Activated CD4-positive, alpha-beta T cell treated with anti-CD3 and anti-CD28 coated beads, Interleukin-2, amount 10 ng/mL, durations not matched to agents 24 days and 14 days (primary cell): ENCODE data around the gene ZBTB37. TPM values are rescaled to one million over a fixed set of nuclear protein-coding genes. Genes with fewer than 3 reads are reported as not detected.
"Not testable (repeated sequence)": the region's sequence is repeated elsewhere in the genome, so short reads cannot be mapped to it uniquely, and the experiment has no call there.

ENCODE experiments used
- DNase-seq: peaks from one replicate; pipeline ENCODE4 v3.0.0; 2022
- H3K27ac Mint-ChIP-seq: one replicate; pipeline ENCODE4 v1.8.0; 2022; ENCODE audit warnings: mild to moderate bottlenecking, mixed read lengths
- H3K27me3 Mint-ChIP-seq: one replicate; pipeline ENCODE4 v1.8.0; 2022; ENCODE audit warnings: mixed read lengths
- H3K36me3 Mint-ChIP-seq: one replicate; pipeline ENCODE4 v1.8.0; 2022; ENCODE audit warnings: low read depth, mild to moderate bottlenecking, mixed read lengths
- H3K4me1 Mint-ChIP-seq: one replicate; pipeline ENCODE4 v1.8.0; 2021; ENCODE audit warnings: mixed read lengths
- H3K4me3 Mint-ChIP-seq: one replicate; pipeline ENCODE4 v1.8.0; 2022; ENCODE audit warnings: mild to moderate bottlenecking, moderate library complexity, mixed read lengths
- H3K9me3 Mint-ChIP-seq: one replicate; pipeline ENCODE4 v1.8.0; 2021; ENCODE audit warnings: mixed read lengths
- intact Hi-C: fragments of 100-400 bp; cut with micrococcal nuclease; formaldehyde crosslinking; loops from one replicate; pipeline ENCODE4 v1.15.1; 2023
- total RNA-seq: library from RNA; stranded (reverse); gene quantifications from 2 replicates; pipeline ENCODE4 v1.2.3, GENCODE V29; 2022

ZBTB37 gene
- total RNA-seq, 1 donor from 2014 or later = 9.1 TPM

- H3K36me3 Mint-ChIP-seq = no peaks in the 10 kb centered on the region
- no peak overlapping the region for H3K27ac Mint-ChIP-seq
- no peak for DNase-seq
- peaks cover 4% of the 10 kb centered on the region for H3K4me1 Mint-ChIP-seq
- H3K27me3 Mint-ChIP-seq = no peaks in the 10 kb centered on the region
- peaks cover 3% of the 10 kb centered on the region for H3K9me3 Mint-ChIP-seq
- intact Hi-C loops = no loop called here
- no peak overlapping the region for H3K4me3 Mint-ChIP-seq
Measured at GRCh38 chr1:173900992-173901391, 32.8 kb downstream of the ZBTB37 start.

- H3K27me3 Mint-ChIP-seq = no peaks in the 10 kb centered on the region
- H3K4me1 Mint-ChIP-seq = peaks cover 4% of the 10 kb centered on the region
- no peak overlapping the region for H3K27ac Mint-ChIP-seq
Measured at GRCh38 chr1:173903827-173904531, 35.8 kb downstream of the ZBTB37 start.

GRCh38 chr1:173913111-173913510, 44.9 kb downstream of the ZBTB37 start:
- intact Hi-C loops = no loop called here
- Mint-ChIP-seq H3K4me1 (no peaks in the 10 kb centered on the region), H3K9me3 (peaks cover 3% of the 10 kb centered on the region), H3K36me3 (no peaks in the 10 kb centered on the region), H3K27ac (no peak overlapping the region), H3K4me3 (no peak overlapping the region), H3K27me3 (no peaks in the 10 kb centered on the region)
- DNase-seq = no peak

More at GRCh38 chr1:173903827-173904531, 35.8 kb downstream of the ZBTB37 start:
- H3K36me3 Mint-ChIP-seq = no peaks in the 10 kb centered on the region
- intact Hi-C loops = no loop called here
- DNase-seq = no peak
- H3K4me3 Mint-ChIP-seq = no peak overlapping the region
- H3K9me3 Mint-ChIP-seq = peaks cover 4% of the 10 kb centered on the region

GRCh38 chr1:173914366-173914871, 46.2 kb downstream of the ZBTB37 start:
- no peak overlapping the region for H3K27ac Mint-ChIP-seq
- H3K27me3 Mint-ChIP-seq = no peaks in the 10 kb centered on the region
- intact Hi-C loops = no loop called here
- no peaks in the 10 kb centered on the region for H3K9me3 Mint-ChIP-seq
- no peak overlapping the region for H3K4me3 Mint-ChIP-seq
- H3K4me1 Mint-ChIP-seq = no peaks in the 10 kb centered on the region
- peak; percentile 66 for DNase-seq
- no peaks in the 10 kb centered on the region for H3K36me3 Mint-ChIP-seq

GRCh38 chr1:173915596-173915995, 47.4 kb downstream of the ZBTB37 start:
- Mint-ChIP-seq H3K27ac (no peak overlapping the region), H3K4me1 (no peaks in the 10 kb centered on the region), H3K4me3 (no peak overlapping the region), H3K9me3 (no peaks in the 10 kb centered on the region), H3K27me3 (no peaks in the 10 kb centered on the region), H3K36me3 (no peaks in the 10 kb centered on the region)
- intact Hi-C loops = no loop called here
- DNase-seq = no peak

- Mint-ChIP-seq H3K4me1 (no peaks in the 10 kb centered on the region), H3K27ac (no peak overlapping the region), H3K9me3 (no peaks in the 10 kb centered on the region), H3K4me3 (no peak overlapping the region), H3K36me3 (no peaks in the 10 kb centered on the region), H3K27me3 (peaks cover 2% of the 10 kb centered on the region)
- DNase-seq = no peak
- intact Hi-C loops = no loop called here
Measured at GRCh38 chr1:173916667-173917066, 48.5 kb downstream of the ZBTB37 start.

GRCh38 chr1:173917149-173917548, 49.0 kb downstream of the ZBTB37 start, which contains the start of gene SERPINC1:
Gene SERPINC1 (minus strand): TSS chr1:173917327. CDS start chr1:173917259, 68 bp downstream.
- intact Hi-C loops = no loop called here

GRCh38 chr1:173917635-173918493, 49.7 kb downstream of the ZBTB37 start:
- intact Hi-C loops = no loop called here
- no peaks in the 10 kb centered on the region for H3K9me3 Mint-ChIP-seq
- peaks cover 2% of the 10 kb centered on the region for H3K27me3 Mint-ChIP-seq
- H3K36me3 Mint-ChIP-seq = no peaks in the 10 kb centered on the region
- H3K27ac Mint-ChIP-seq = no peak overlapping the region
- no peaks in the 10 kb centered on the region for H3K4me1 Mint-ChIP-seq
- DNase-seq = no peak
- no peak overlapping the region for H3K4me3 Mint-ChIP-seq

More at GRCh38 chr1:173917149-173917548, 49.0 kb downstream of the ZBTB37 start, which contains the start of gene SERPINC1:
- H3K9me3 Mint-ChIP-seq = no peaks in the 10 kb centered on the region
- DNase-seq = no peak
- no peaks in the 10 kb centered on the region for H3K4me1 Mint-ChIP-seq
- H3K4me3 Mint-ChIP-seq = no peak within 1 kb of the TSS
- no peaks in the 10 kb centered on the region for H3K36me3 Mint-ChIP-seq
- no peak within 1 kb of the TSS for H3K27ac Mint-ChIP-seq
- peaks cover 2% of the 10 kb centered on the region for H3K27me3 Mint-ChIP-seq

GRCh38 chr1:173920861-173921260, 52.7 kb downstream of the ZBTB37 start:
- DNase-seq = no peak
- no peaks in the 10 kb centered on the region for H3K36me3 Mint-ChIP-seq
- peaks cover 5% of the 10 kb centered on the region for H3K27me3 Mint-ChIP-seq
- no peaks in the 10 kb centered on the region for H3K9me3 Mint-ChIP-seq
- H3K27ac Mint-ChIP-seq = no peak overlapping the region
- H3K4me3 Mint-ChIP-seq = no peak overlapping the region
- no peaks in the 10 kb centered on the region for H3K4me1 Mint-ChIP-seq
- intact Hi-C loops = no loop called here

GRCh38 chr1:173925306-173926242, 57.4 kb downstream of the ZBTB37 start:
- Mint-ChIP-seq H3K9me3 (no peaks in the 10 kb centered on the region), H3K27me3 (peaks cover 5% of the 10 kb centered on the region), H3K4me3 (no peak overlapping the region), H3K27ac (no peak overlapping the region), H3K36me3 (peaks cover 3% of the 10 kb centered on the region), H3K4me1 (no peaks in the 10 kb centered on the region)
- DNase-seq = no peak
- intact Hi-C loops = no loop called here

GRCh38 chr1:173930541-173930940, 62.4 kb downstream of the ZBTB37 start:
- H3K27ac Mint-ChIP-seq, H3K4me3 Mint-ChIP-seq, H3K4me1 Mint-ChIP-seq, DNase-seq, H3K27me3 Mint-ChIP-seq, intact Hi-C loops, H3K9me3 Mint-ChIP-seq: not testable (repeated sequence)
- H3K36me3 Mint-ChIP-seq = peaks cover 17% of the 10 kb centered on the region

GRCh38 chr1:173934440-173934839, 66.3 kb downstream of the ZBTB37 start:
- no peak overlapping the region for H3K4me3 Mint-ChIP-seq
- no peaks in the 10 kb centered on the region for H3K9me3 Mint-ChIP-seq
- peaks cover 42% of the 10 kb centered on the region for H3K36me3 Mint-ChIP-seq
- no peak overlapping the region for H3K27ac Mint-ChIP-seq
- H3K4me1 Mint-ChIP-seq = peaks cover 3% of the 10 kb centered on the region
- H3K27me3 Mint-ChIP-seq = no peaks in the 10 kb centered on the region
- intact Hi-C loops = no loop called here
- no peak for DNase-seq

- DNase-seq = no peak
- Mint-ChIP-seq H3K4me1 (peaks cover 3% of the 10 kb centered on the region), H3K27me3 (no peaks in the 10 kb centered on the region), H3K27ac (no peak overlapping the region), H3K36me3 (peaks cover 52% of the 10 kb centered on the region), H3K9me3 (no peaks in the 10 kb centered on the region), H3K4me3 (no peak overlapping the region)
- intact Hi-C loops = no loop called here
Measured at GRCh38 chr1:173937062-173937461, 68.9 kb downstream of the ZBTB37 start.
